GM21576 (cell line): ENCODE results near the gene TRIM47.
A peak's percentile ranks its signal among the peaks of the same experiment; 100 is the strongest.
"Not testable (repeated sequence)": the region's sequence is repeated elsewhere in the genome, so short reads cannot be mapped to it uniquely, and the experiment has no call there.

Source experiments
- ATAC-seq: cut with Tn5 transposase; IDR thresholded peaks from one replicate; pipeline ENCODE4 v1.9.1; 2021; ENCODE audit warnings: mild to moderate bottlenecking, moderate library complexity; ENCODE audit not compliant: unreplicated experiment

Gene TRIM47

GRCh38 chr17:75892556-75893224 is 14.3 kb upstream of the TRIM47 start:
- no peak for ATAC-seq

GRCh38 chr17:75891605-75892555 is 13.5 kb upstream of the TRIM47 start:
- ATAC-seq, result no peak

GRCh38 chr17:75891022-75891604 is 12.7 kb upstream of the TRIM47 start:
- no peak for ATAC-seq

DNA sequence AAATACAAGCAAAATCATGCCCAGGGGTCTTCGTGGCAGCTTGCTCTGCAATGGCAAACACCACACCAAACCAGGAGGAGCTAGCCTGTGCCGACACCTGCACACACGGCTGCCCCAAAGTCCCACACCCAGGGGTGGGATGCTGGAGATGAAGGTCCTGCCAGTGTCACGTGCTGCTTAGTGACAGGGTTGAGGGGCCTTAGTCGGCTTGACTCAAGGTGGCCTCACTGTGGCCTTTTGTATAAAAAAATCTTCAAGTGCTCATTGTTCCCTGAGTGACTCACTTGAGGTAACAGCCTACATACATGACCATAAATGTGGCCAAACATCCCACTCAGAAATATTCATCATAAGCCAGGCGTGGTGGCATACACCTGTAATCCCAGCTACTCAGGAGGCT is 11.1 kb upstream of the TRIM47 start:
- no peak for ATAC-seq

DNA sequence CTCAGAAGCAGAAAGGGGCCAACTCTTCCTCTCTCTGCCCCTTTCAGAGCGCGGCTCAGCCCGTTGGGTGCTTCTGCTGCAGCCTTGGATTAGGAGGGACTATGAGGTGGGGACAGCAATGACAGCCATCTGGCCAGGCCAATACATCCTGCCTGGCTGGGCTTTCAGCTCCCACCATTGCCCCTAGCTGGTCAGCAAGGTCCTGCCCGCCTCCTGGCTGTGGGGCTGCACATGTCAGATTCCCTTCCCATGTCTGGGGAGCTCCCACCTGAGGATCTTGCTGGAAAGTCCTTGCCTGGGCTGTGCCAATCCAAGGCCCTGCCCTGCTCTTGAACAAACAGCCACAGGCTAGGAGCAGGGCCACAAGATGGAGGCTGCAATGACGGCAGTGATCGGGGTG is 10.1 kb upstream of the TRIM47 start:
- no peak for ATAC-seq

- ATAC-seq, result not testable (repeated sequence)
These were observed 7.5 kb upstream of the TRIM47 start for GRCh38 chr17:75885860-75886259.

DNA sequence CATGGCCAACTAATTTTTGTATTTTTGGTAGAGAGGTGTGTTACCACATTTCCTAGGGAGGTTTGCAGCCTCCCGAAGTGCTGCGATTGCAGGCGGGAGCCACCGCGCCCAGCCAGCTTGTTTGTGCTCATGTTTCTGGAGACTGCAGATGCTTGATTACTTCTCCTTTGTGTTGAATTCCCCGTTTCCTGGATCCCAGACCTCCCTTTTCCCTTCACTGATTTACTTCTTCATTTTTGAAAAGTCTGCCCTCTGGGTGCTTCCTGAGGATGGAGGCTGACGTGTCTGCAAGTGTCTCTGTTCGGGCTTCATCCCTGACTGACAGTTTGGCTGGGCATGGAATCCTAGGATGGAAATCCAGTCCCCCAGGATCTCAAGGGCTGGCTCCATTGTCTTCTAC is 7.0 kb upstream of the TRIM47 start:
- no peak for ATAC-seq

GRCh38 chr17:75881678-75882454 is 3.5 kb upstream of the TRIM47 start:
- ATAC-seq, result no peak

DNA sequence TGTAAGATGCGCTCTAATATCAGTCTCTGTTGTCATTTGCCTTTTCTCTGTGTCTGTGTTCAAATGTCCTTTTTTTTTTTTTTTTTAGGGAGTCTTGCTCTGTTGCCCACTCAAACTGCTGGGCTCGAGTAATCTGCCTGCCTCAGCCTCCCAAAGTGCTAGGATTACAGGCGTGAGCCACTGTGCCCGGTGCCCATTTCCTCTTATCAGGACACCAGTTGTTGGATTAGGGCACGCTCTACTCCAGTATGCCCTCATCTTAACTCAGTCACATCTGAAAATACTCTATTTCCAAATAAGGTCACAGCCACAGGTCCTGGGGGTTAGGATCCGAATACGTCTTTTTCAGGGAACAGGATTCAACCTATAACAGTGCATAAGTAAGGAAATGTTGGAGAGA is 1.9 kb upstream of the TRIM47 start:
- no peak for ATAC-seq

DNA sequence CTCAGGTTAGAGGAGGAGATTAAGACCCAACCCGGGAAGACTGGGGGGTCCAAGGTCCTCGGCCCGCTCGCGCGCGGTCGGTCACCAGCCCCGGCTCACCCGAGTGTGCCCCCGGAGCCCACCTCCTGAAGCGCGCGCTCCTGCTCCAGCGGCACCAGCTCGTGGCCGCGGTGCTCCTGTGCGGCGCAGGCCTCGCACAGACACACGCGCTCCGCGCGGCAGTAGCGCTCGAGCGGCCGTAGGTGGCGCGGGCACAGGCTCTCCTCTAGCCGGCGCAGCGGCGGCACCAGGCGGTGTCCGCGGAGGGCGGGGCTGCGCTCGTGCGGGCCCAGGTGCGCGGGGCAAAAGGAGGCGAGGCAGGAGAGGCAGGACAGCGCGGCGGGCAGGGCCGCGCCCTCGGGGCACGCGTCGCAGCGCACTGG is 618 bp downstream of the TRIM47 start:
- ATAC-seq, result peak; percentile 47

- ATAC-seq, result no peak
These were observed 1.2 kb downstream of the TRIM47 start for GRCh38 chr17:75876938-75877751.

GRCh38 chr17:75876190-75876937 is 2.0 kb downstream of the TRIM47 start:
- no peak for ATAC-seq

DNA sequence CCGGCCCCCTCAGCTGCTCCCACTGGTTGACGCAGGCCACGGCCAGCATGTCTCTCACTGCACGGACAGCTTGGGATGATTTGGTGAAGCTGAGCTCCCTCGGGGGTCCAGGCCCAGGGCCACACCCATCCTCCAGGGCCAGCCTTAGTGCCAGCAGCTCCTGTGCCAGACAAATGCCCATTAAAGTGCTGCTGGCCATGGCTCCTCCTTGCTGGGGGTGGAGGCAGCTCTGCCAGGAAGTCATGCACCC is 2.5 kb downstream of the TRIM47 start:
- no peak for ATAC-seq

- ATAC-seq, result no peak
These were observed 3.0 kb downstream of the TRIM47 start for GRCh38 chr17:75875182-75875939.

DNA sequence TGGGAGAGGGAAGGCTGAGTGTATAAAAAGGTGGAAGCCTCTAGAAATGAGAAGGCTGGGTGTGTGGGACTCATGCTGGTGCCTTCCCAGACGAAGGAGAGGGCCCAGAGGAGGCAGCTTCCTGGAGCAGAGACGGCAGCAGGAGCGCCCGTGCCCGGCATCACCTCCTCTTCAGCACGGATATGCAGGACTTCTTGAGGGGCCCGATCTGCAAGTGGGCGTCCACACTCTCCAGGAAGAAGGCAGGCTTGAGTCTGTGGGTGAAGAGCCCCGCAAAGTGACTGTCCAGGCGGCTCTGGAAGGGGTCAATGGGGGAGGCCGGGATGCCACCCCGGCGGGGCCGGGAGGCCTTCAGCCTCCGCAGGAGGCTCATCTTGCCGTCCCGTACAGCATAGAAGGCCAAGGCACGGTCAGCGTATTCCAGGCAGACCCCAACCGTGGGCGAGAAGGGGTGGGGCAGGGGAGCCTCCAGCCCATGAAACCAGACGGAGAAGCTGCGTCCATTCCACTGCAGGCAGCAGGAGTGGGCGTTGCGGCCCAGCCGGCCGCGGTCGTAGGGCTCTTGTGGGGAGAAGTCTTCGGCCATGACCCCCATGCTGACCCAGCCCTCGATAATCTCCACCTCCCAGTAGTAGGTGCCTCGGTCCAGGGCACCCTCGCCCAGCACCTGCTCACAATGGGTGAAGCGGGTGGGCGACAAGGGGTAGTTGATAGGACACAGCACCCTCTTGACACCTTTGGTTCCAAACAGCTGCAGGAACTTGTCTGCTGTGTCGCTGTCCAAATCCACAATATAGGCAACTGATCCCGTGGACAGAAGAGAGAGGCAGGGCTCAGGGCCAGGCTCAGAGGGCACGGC is 3.8 kb downstream of the TRIM47 start:
- no peak for ATAC-seq

- ATAC-seq, result no peak
These were observed 4.6 kb downstream of the TRIM47 start for GRCh38 chr17:75873587-75874322.
